ENCODE measurements around the gene DMD.
"Not testable (repeated sequence)": the region's sequence is repeated elsewhere in the genome, so short reads cannot be mapped to it uniquely, and the experiment has no call there.

Gene DMD

GRCh38 chrX:31471229-31471628, 1740.1 kb downstream of the DMD start:
- no peak for DNase-seq

DNA sequence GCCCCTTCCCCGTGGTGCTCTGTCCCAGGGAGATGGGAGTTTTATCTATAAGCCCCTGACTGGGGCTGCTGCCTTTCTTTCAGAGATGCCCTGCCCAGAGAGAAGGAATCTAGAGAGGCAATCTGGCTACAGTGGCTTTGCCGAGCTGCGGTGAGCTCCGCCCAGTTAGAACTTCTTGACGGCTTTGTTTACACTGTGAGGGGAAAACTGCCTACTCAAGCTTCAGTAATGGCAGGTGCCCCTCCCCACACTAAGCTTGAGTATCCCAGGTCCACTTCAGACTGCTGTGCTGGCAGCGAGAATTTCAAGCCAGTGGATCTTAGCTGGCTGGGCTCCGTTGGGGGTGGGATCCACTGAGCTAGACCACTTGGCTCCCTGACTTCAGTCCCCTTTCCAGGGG, 1740.6 kb downstream of the DMD start:
- DNase-seq: not testable (repeated sequence)

GRCh38 chrX:31464306-31464915, 1746.9 kb downstream of the DMD start:
- DNase-seq: no peak

GRCh38 chrX:31461266-31461665, 1750.1 kb downstream of the DMD start:
- DNase-seq: no peak

DNA sequence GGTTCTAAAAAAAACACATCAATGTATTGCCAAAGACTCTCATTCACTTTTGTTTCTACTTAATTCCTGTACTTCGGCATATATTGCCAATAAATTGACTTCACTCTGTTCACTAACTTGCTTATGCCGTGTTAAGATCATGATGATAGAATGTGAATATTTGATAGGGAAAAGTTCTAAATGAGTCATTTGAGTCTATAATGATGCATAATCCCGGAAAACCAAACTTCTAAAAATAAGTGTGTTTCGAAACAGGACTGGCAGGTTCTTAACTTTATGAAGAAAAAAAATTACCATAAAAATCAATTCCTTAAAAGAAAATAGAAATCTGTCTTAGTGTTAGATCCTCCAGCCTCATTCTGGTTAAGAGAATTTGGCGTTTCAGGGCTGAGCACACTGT, 1752.0 kb downstream of the DMD start:
- no peak for DNase-seq

DNA sequence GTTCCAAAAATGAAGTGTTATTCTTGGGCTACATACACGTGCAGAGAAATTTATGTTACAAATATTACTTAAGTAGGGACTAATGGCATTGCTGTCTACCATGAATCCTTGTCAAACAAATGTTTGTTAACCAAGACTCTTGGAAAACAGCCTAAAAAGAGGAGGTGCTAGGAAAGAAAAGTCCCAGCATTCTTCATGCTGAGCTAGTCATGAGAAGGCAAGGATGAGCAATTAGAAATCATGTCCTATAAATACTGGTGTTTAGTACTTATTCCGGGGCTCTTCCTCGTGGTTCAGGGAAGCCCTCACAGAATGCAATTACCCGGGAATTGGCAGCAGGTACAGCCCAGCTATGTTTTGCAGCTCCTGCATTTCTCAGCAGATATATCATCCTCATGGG, 1761.4 kb downstream of the DMD start:
- DNase-seq: no peak

- DNase-seq: no peak
These were observed 1762.3 kb downstream of the DMD start for GRCh38 chrX:31449081-31449480.

- DNase-seq: no peak
These were observed 1765.8 kb downstream of the DMD start for GRCh38 chrX:31445542-31445941.

- DNase-seq: no peak
These were observed 1767.7 kb downstream of the DMD start for GRCh38 chrX:31443654-31444053.

DNA sequence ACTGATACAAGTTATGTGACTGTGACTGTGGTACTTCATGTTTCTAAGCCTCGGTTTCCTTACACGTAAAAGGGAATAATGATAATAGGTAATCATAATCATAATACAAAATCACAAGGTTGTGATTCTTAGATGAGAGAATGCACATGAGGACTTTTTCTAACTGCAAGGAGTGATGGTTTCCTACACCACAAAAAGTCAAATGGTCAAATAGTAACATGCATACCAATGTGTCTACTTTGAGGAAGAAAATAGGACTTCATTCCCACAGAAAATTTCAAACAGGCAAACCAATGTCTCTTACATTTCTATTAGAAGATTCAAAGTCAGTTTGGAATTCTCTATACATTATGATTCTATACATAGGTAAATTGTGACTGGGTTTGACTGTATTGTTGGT, 1770.8 kb downstream of the DMD start:
- DNase-seq: no peak

GRCh38 chrX:31436424-31436823, 1774.9 kb downstream of the DMD start:
- no peak for DNase-seq

GRCh38 chrX:31435592-31435991, 1775.8 kb downstream of the DMD start:
- DNase-seq: no peak

DNA sequence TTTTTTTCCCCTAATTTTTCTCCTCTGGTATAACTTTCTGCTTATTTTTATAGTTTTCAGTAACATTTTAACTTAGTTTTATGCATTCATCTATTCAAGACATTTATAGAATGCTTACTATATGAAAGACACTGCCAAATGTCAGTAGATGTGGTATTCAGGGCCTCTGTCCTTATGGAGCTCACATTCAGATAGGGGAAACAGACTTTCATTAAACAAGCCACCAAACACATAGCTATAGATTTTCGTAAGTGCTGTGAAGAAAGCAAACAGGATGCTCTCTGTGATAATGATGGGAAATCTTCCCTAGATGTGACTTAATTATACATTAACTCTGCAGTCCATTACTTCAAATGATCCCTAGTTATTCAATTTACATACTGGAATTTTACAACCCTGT, 1777.5 kb downstream of the DMD start:
- no peak for DNase-seq

GRCh38 chrX:31429915-31430314, 1781.4 kb downstream of the DMD start:
- no peak for DNase-seq

DNA sequence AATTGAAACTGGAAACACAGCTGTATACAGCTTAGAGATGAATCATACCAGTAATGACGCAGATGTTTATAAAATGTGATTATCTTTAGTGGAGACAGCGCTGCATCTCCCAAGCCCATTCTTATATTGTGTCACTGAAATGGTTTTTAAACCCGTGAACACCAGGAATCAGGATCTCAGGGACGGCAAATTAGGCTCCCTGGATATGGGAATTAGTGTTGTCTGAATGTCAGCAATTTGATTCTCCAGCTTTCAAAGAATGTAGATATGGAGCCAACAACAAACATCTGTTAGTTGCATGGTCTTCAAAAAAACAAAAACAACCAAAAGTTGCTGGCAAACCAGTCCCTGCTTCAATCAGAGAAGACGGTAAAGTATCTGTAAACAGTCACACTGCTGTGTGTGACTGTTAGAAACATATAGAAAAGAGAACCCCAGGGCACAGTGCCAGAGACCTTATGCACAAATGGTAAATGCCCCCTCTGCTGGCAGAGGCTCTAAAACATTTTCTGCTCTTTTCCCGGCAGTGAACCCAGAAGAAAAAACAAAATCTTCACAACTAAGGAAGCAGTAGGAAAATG, 1787.7 kb downstream of the DMD start:
- no peak for DNase-seq

DNA sequence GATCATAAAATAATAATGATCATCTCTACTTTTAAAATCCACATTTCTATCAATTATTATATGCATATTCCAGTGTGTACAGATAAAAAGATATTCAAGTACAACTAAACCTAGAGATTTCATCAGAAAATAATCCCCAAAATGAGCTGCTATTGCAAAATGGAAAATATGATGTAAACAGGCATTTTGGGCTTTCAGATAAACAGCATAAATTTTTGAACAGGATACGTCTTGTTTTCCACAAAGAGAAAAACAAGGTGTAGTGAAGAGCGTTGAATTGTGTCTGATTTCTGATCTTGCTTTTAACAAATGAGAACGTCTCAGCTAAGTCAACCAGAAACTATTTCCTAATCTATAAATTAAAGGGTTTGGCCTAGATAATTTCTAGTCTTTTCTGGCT, 1789.9 kb downstream of the DMD start:
- DNase-seq: no peak

DNA sequence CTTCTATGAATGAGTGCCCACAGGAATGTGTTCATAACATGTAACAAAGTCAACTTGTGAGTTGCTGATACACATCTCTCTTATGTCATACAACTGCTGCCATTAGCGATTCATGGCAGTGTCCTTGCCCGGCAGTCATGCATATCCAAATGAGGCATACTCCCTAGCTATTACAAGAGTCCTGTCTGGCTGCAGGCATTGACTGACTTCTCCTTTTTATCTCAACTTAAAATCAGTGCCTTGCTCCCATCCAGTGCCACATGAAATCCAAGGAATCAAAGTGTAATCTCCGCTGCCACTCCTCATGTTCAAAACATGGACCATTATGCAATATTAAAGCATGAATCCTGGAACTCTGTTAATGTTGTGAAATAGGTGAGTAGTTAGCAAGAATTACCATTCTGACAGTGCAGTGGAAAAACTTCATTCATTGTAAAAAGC, 1790.6 kb downstream of the DMD start:
- DNase-seq: no peak

- no peak for DNase-seq
These were observed 1791.0 kb downstream of the DMD start for GRCh38 chrX:31420302-31420701.

- no peak for DNase-seq
These were observed 1814.2 kb downstream of the DMD start for GRCh38 chrX:31397119-31397518.

- no peak for DNase-seq
These were observed 1818.8 kb downstream of the DMD start for GRCh38 chrX:31392513-31392912.

- DNase-seq: no peak
These were observed 1822.4 kb downstream of the DMD start for GRCh38 chrX:31388946-31389345.

DNA sequence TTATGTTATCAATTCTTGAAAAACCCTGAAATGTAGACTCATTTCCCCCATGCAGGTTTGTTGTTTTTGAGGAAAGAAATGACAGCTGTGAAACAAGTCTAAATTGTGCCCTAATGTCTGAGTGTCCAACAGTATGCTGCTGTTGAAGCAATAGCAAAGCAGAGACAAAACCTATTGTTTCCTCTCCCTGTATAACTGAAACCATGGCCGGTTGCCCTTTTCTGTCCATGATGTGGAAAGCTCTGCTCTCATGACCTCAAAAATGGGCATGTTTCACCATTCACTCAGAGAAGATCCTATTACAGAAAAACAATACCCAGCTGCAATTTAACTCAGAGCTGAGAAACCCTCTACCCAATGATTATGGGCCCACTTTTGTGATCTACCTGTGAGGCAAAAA, 1826.9 kb downstream of the DMD start:
- no peak for DNase-seq

DNA sequence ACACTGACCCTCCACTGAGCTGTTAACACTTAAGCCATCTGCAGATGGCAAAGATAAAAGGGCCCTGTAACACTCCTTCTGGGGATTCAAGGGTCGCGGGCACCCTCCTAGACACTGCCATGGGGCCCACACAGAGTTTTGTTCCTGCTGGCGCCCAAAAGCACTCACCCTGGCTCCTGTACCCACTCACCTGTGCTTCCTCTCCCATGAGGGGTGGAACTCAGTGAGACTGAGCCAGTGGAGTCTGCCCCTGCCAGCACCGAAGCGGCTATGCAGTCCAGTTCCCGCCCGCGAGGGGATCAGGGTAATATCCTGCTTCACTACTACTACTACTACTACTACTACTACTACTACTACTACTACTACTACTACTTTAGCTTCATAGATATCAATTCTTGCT, 1827.4 kb downstream of the DMD start:
- no peak for DNase-seq

DNA sequence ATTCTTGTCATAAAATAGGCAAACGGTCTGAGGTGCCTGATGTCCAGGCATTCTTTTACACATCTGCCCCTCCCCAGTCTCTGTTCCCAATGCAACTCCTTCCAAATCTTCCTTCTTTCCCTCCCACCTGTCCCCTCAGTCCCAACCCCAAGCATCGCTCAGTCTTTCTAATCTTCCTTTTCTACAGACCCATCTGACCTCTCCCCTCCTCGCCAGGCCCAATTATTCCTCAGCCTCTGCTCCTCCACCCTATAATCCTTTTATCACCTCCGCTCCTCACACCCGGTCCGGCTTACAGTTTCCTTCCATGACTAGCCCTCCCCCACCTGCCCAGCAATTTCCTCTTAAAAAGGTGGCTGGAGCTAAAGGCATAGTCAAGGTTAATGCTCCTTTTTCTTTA, 1832.4 kb downstream of the DMD start:
- DNase-seq: not testable (repeated sequence)

GRCh38 chrX:31377821-31378220, 1833.5 kb downstream of the DMD start:
- DNase-seq: not testable (repeated sequence)

All from NK-92 treated with Interleukin-12 subunit alpha and Interleukin-12 subunit beta, amount 100 ng/mL, for 24 hours (cell line).